RWPE1 (cell line): Measurements from ENCODE around the gene PARP4.
"Not testable (repeated sequence)": the region's sequence is repeated elsewhere in the genome, so short reads cannot be mapped to it uniquely, and the experiment has no call there.

Experiments
- CTCF ChIA-PET: fragments of 350-600 bp; sonication (Branson Sonifier 250); formaldehyde crosslinking; extraction: SDS; loops from one replicate; lab custom pipeline; 2021; lab: Yijun Ruan, JAX
- POLR2A ChIA-PET: fragments of 400-600 bp; formaldehyde crosslinking; extraction: SDS; loops from one replicate; lab custom pipeline; 2020; ENCODE audit warnings: antibody characterized with exemption; ENCODE audit not compliant: low non-redundant PET; lab: Yijun Ruan, JAX
- DNase-seq: peaks from one replicate; pipeline ENCODE4 v3.0.0; 2012; ENCODE audit warnings: low spot score
- H3K27ac ChIP-seq: fragments of 450-650 bp; 2 replicates; pipeline ENCODE4 v1.5.1; 2017
- CTCF ChIP-seq: fragments of 450-650 bp; conservative IDR thresholded peaks from 2 replicates; pipeline ENCODE4 v1.5.1; 2017; ENCODE audit warnings: low read depth, mild to moderate bottlenecking

PARP4 gene

GRCh38 chr13:24512197-24512907 lies at the start of gene PARP4:
Gene PARP4 (minus strand): TSS chr13:24512778. CDS start chr13:24503776, 9,002 bp downstream.
- ChIA-PET CTCF (interaction anchor here (0.6 kb wide), 2 partner anchors 172 to 190 kb away, joined by 3 read pairs; no protein-coding TSS in a partner anchor), POLR2A (no interaction called here)
- no peak for TF ChIP-seq CTCF
- H3K27ac ChIP-seq: peak within 1 kb of the TSS; percentile 97
- peak; percentile 80 for DNase-seq

GRCh38 chr13:24560579-24561187 lies 48.1 kb upstream of the PARP4 start:
- DNase-seq, H3K27ac ChIP-seq, CTCF ChIA-PET, POLR2A ChIA-PET: not testable (repeated sequence)

- POLR2A ChIA-PET, H3K27ac ChIP-seq, DNase-seq, CTCF ChIA-PET: not testable (repeated sequence)
These were observed 47.0 kb upstream of the PARP4 start for GRCh38 chr13:24559431-24560218.

- CTCF ChIA-PET: no interaction called here
These were observed 44.5 kb upstream of the PARP4 start for GRCh38 chr13:24557081-24557480.

GRCh38 chr13:24553892-24554291 lies 41.3 kb upstream of the PARP4 start:
- H3K27ac ChIP-seq, POLR2A ChIA-PET, DNase-seq, CTCF ChIA-PET: not testable (repeated sequence)

More at GRCh38 chr13:24557081-24557480, 44.5 kb upstream of the PARP4 start:
- no peak for DNase-seq
- TF ChIP-seq CTCF: no peak
- no peak overlapping the region for H3K27ac ChIP-seq
- POLR2A ChIA-PET: no interaction called here

GRCh38 chr13:24541476-24542352 lies 29.1 kb upstream of the PARP4 start:
- DNase-seq, CTCF ChIA-PET, H3K27ac ChIP-seq, POLR2A ChIA-PET: not testable (repeated sequence)

GRCh38 chr13:24541127-24541475 lies 28.5 kb upstream of the PARP4 start:
- ChIA-PET CTCF (no interaction called here), POLR2A (no interaction called here)
- no peak for TF ChIP-seq CTCF
- DNase-seq: no peak
- no peak overlapping the region for H3K27ac ChIP-seq
